Measurements from ENCODE around the gene CACUL1.
"Not testable (repeated sequence)": the region's sequence is repeated elsewhere in the genome, so short reads cannot be mapped to it uniquely, and the experiment has no call there.

The CACUL1 gene

GRCh38 chr10:118754556-118755423 is at the start of gene CACUL1:
Gene CACUL1 (minus strand): TSS chr10:118754970. CDS start chr10:118754762, 208 bp downstream.
- peak; percentile 98 for DNase-seq (ENCODE audit: low read depth)

GRCh38 chr10:118804262-118804773 is 49.5 kb upstream of the CACUL1 start:
- DNase-seq (ENCODE audit: low read depth) = no peak

- DNase-seq (ENCODE audit: low read depth) = no peak
Measured at GRCh38 chr10:118802126-118802793, 47.5 kb upstream of the CACUL1 start.

- no peak for DNase-seq (ENCODE audit: low read depth)
Measured at GRCh38 chr10:118800920-118801319, 46.1 kb upstream of the CACUL1 start.

- no peak for DNase-seq (ENCODE audit: low read depth)
Measured at GRCh38 chr10:118799777-118800176, 45.0 kb upstream of the CACUL1 start.

GRCh38 chr10:118798231-118798662 is 43.5 kb upstream of the CACUL1 start:
- no peak for DNase-seq (ENCODE audit: low read depth)

- not testable (repeated sequence) for DNase-seq (ENCODE audit: low read depth)
Measured at GRCh38 chr10:118794971-118795370, 40.2 kb upstream of the CACUL1 start.

- no peak for DNase-seq (ENCODE audit: low read depth)
Measured at GRCh38 chr10:118793545-118793944, 38.8 kb upstream of the CACUL1 start.

GRCh38 chr10:118792526-118792925 is 37.8 kb upstream of the CACUL1 start:
- DNase-seq (ENCODE audit: low read depth) = no peak

GRCh38 chr10:118790058-118790457 is 35.3 kb upstream of the CACUL1 start:
- DNase-seq (ENCODE audit: low read depth) = no peak

- DNase-seq (ENCODE audit: low read depth) = no peak
Measured at GRCh38 chr10:118785551-118785950, 30.8 kb upstream of the CACUL1 start.

- no peak for DNase-seq (ENCODE audit: low read depth)
Measured at GRCh38 chr10:118783776-118784545, 29.2 kb upstream of the CACUL1 start.

- DNase-seq (ENCODE audit: low read depth) = not testable (repeated sequence)
Measured at GRCh38 chr10:118782916-118783465, 28.2 kb upstream of the CACUL1 start.

GRCh38 chr10:118781541-118781940 is 26.8 kb upstream of the CACUL1 start:
- DNase-seq (ENCODE audit: low read depth) = no peak

- DNase-seq (ENCODE audit: low read depth) = no peak
Measured at GRCh38 chr10:118778727-118779126, 24.0 kb upstream of the CACUL1 start.

- DNase-seq (ENCODE audit: low read depth) = no peak
Measured at GRCh38 chr10:118776960-118777359, 22.2 kb upstream of the CACUL1 start.

- no peak for DNase-seq (ENCODE audit: low read depth)
Measured at GRCh38 chr10:118776033-118776432, 21.3 kb upstream of the CACUL1 start.

- no peak for DNase-seq (ENCODE audit: low read depth)
Measured at GRCh38 chr10:118775478-118775877, 20.7 kb upstream of the CACUL1 start.

- DNase-seq (ENCODE audit: low read depth) = no peak
Measured at GRCh38 chr10:118773041-118773440, 18.3 kb upstream of the CACUL1 start.

GRCh38 chr10:118771976-118772375 is 17.2 kb upstream of the CACUL1 start:
- DNase-seq (ENCODE audit: low read depth) = no peak

GRCh38 chr10:118769898-118770600 is 15.3 kb upstream of the CACUL1 start:
- no peak for DNase-seq (ENCODE audit: low read depth)
